NB4 (cell line): ENCODE data around the gene PDE8B.

Experiments used
- DNase-seq: peaks from one replicate; pipeline ENCODE4 v3.0.0; 2010; ENCODE audit warnings: low read depth
- H3K4me3 ChIP-seq: one replicate; pipeline ENCODE4 v1.5.1; 2011; ENCODE audit warnings: mild to moderate bottlenecking, low read depth, low read length, moderate library complexity
- CTCF ChIP-seq: IDR thresholded peaks from one replicate; pipeline ENCODE4 v1.5.1; 2012; ENCODE audit warnings: low read depth, low read length
- MAX ChIP-seq: IDR thresholded peaks from 2 replicates; pipeline ENCODE4 v1.6.1; 2011; ENCODE audit warnings: low read depth, low read length
- MYC ChIP-seq: IDR thresholded peaks from 2 replicates; pipeline ENCODE4 v1.6.1; 2011; ENCODE audit warnings: low read depth, low read length
- POLR2A ChIP-seq: IDR thresholded peaks from 2 replicates; pipeline ENCODE4 v1.6.1; 2011; ENCODE audit warnings: mild to moderate bottlenecking; ENCODE audit not compliant: insufficient read length; ENCODE audit errors: extremely low read depth

Gene PDE8B

GRCh38 chr5:77181596-77182304, 28.7 kb upstream of the PDE8B start:
- no peak for DNase-seq
- no peak overlapping the region for H3K4me3 ChIP-seq
- TF ChIP-seq POLR2A (no peak), CTCF (no peak), MAX (no peak), MYC (no peak)

- DNase-seq = no peak
- TF ChIP-seq MYC (no peak), CTCF (no peak), MAX (no peak), POLR2A (no peak)
- no peak overlapping the region for H3K4me3 ChIP-seq
These were observed 28.1 kb upstream of the PDE8B start for GRCh38 chr5:77182367-77182766.

- no peak overlapping the region for H3K4me3 ChIP-seq
- no peak for TF ChIP-seq POLR2A
- no peak for TF ChIP-seq CTCF
- TF ChIP-seq MYC = no peak
- TF ChIP-seq MAX = no peak
- DNase-seq = no peak
These were observed 23.7 kb upstream of the PDE8B start for GRCh38 chr5:77186652-77187370.

- DNase-seq = no peak
- TF ChIP-seq POLR2A = no peak
- TF ChIP-seq MYC = no peak
- TF ChIP-seq MAX = no peak
- TF ChIP-seq CTCF = no peak
- H3K4me3 ChIP-seq = no peak overlapping the region
These were observed 21.1 kb upstream of the PDE8B start for GRCh38 chr5:77189421-77189820.

GRCh38 chr5:77192441-77193050, 17.9 kb upstream of the PDE8B start:
- DNase-seq = no peak
- no peak for TF ChIP-seq MAX
- TF ChIP-seq CTCF = no peak
- TF ChIP-seq MYC = no peak
- TF ChIP-seq POLR2A = no peak
- H3K4me3 ChIP-seq = no peak overlapping the region
